Measurements from ENCODE around the gene INO80E. TPM values are rescaled to one million over a fixed set of nuclear protein-coding genes. Genes with fewer than 3 reads are reported as not detected.

Gene INO80E
- total and polyA plus RNA-seq, 8 donors, result 3.5 to 319 (median 52.3) TPM

DNA sequence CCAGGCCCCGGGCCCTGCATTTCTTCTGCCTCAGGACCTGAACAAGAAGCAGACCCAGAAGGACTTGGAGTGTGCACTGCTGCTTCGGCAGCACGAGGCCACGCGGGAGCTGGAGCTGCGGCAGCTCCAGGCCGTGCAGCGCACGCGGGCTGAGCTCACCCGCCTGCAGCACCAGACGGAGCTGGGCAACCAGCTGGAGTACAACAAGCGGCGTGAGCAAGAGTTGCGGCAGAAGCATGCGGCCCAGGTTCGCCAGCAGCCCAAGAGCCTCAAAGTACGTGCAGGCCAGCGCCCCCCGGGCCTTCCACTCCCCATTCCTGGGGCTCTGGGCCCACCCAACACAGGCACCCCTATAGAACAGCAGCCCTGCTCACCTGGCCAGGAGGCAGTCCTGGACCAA lies 9.8 kb upstream of the INO80E start:
- H3K27me3 ChIP-seq, result no peaks in the 10 kb centered on the region
- TF ChIP-seq POLR2AphosphoS5 (IDR thresholded peaks at IDR 0.05), result no peak
- no peak for TF ChIP-seq CTCF (IDR thresholded peaks at IDR 0.05)
- no peak for TF ChIP-seq POLR2A (IDR thresholded peaks at IDR 0.05)
- no peak for TF ChIP-seq EP300 (IDR thresholded peaks at IDR 0.05)
- WGBS, 5 donors, result 80 to 98% (median 94%) methylated on average over 10 to 20 of the region's 20 CpGs
- H3K36me3 ChIP-seq, result peaks cover 88 to 100% (median 100%) of the 10 kb centered on the region in 4 donors
- no peak overlapping the region for H3K4me3 ChIP-seq
- no peak overlapping the region for H3K27ac ChIP-seq
- intact Hi-C loops (cut with DNase I; ENCODE audit: low total_unique reads), result no loop called here
- no peaks in the 10 kb centered on the region for H3K9me3 ChIP-seq
- peaks cover 0 to 6% (median 0%) of the 10 kb centered on the region in 4 donors for H3K4me1 ChIP-seq
- no peak for DNase-seq

GRCh38 chr16:29986931-29987330 lies 9.1 kb upstream of the INO80E start:
- 88 to 100% (median 93%) methylated on average over 2 to 5 of the region's 5 CpGs for WGBS, 5 donors
- no peak overlapping the region for H3K27ac ChIP-seq
- H3K27me3 ChIP-seq, result no peaks in the 10 kb centered on the region
- intact Hi-C loops (cut with DNase I; ENCODE audit: low total_unique reads), result no loop called here
- TF ChIP-seq POLR2A (IDR thresholded peaks at IDR 0.05) (no peak), EP300 (IDR thresholded peaks at IDR 0.05) (no peak), POLR2AphosphoS5 (IDR thresholded peaks at IDR 0.05) (no peak), CTCF (IDR thresholded peaks at IDR 0.05) (no peak)
- H3K4me1 ChIP-seq, result peaks cover 0 to 6% (median 0%) of the 10 kb centered on the region in 4 donors
- H3K36me3 ChIP-seq, result peaks cover 87 to 100% (median 100%) of the 10 kb centered on the region in 4 donors
- no peaks in the 10 kb centered on the region for H3K9me3 ChIP-seq
- H3K4me3 ChIP-seq, result no peak overlapping the region
- DNase-seq, result no peak

DNA sequence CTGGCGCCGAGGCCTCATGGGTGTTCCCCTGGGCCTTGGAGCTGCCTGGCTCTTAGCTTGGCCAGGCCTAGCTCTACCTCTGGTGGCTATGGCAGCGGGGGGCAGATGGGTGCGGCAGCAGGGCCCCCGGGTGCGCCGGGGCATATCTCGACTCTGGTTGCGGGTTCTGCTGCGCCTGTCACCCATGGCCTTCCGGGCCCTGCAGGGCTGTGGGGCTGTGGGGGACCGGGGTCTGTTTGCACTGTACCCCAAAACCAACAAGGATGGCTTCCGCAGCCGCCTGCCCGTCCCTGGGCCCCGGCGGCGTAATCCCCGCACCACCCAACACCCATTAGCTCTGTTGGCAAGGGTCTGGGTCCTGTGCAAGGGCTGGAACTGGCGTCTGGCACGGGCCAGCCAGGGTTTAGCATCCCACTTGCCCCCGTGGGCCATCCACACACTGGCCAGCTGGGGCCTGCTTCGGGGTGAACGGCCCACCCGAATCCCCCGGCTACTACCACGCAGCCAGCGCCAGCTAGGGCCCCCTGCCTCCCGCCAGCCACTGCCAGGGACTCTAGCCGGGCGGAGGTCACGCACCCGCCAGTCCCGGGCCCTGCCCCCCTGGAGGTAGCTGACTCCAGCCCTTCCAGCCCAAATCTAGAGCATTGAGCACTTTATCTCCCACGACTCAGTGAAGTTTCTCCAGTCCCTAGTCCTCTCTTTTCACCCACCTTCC lies 8.5 kb upstream of the INO80E start:
- TF ChIP-seq CTCF (IDR thresholded peaks at IDR 0.05) (no peak), EP300 (IDR thresholded peaks at IDR 0.05) (no peak), POLR2A (IDR thresholded peaks at IDR 0.05) (no peak), POLR2AphosphoS5 (IDR thresholded peaks at IDR 0.05) (no peak)
- no peaks in the 10 kb centered on the region for H3K9me3 ChIP-seq

DNA sequence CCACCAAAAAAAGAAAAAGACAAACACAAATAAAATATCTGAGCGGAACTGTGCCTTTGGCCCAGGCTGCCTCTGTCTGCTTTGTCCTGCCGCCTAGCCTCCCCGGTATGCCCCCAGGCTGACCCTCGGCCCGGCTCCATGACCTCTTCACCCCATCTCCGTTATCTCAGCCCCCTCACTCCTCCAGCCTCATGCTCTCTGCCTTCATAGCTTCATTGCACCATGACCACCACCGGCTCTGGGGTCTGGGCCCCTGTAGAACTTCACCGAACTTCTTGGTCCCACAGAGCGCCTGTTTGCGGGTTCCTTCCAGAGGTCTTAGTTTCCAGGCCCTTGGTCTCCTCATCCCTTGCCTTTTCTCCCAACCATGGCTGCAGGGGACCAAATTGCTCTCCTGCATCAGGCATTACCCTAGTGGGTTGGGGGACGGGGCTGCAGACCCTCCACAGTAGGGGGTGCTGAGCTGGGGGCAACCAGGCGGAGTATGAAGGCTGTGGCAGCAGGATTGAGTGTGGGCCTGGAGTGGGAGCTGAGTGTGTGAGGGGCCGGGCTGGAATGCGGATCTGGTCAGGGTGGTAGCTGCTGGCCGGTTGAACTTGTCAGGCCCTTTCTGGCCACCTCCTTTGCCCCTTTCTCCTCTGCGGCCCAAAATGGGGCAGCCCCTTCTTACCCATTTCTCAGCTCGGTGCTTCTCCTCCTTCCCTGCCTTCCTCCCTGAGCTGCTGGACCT lies 7.5 kb upstream of the INO80E start:
- intact Hi-C loops (cut with DNase I; ENCODE audit: low total_unique reads), result no loop called here
- no peak for DNase-seq
- TF ChIP-seq EP300 (IDR thresholded peaks at IDR 0.05), result no peak
- TF ChIP-seq CTCF (IDR thresholded peaks at IDR 0.05), result no peak
- no peak for TF ChIP-seq POLR2AphosphoS5 (IDR thresholded peaks at IDR 0.05)
- no peak for TF ChIP-seq POLR2A (IDR thresholded peaks at IDR 0.05)
- Histone ChIP-seq H3K9me3 (no peaks in the 10 kb centered on the region), H3K27me3 (no peaks in the 10 kb centered on the region), H3K4me3 (no peak overlapping the region), H3K36me3 (peaks cover 86 to 100% (median 99%) of the 10 kb centered on the region in 4 donors), H3K4me1 (peaks cover 0 to 10% (median 0%) of the 10 kb centered on the region in 4 donors), H3K27ac (no peak overlapping the region)
- WGBS, 5 donors, result 81 to 87% (median 86%) methylated on average over 16 to 17 of the region's 17 CpGs

More for the DNA sequence above, 8.5 kb upstream of the INO80E start:
- no peaks in the 10 kb centered on the region for H3K27me3 ChIP-seq
- peaks cover 0 to 6% (median 0%) of the 10 kb centered on the region in 4 donors for H3K4me1 ChIP-seq
- intact Hi-C loops (cut with DNase I; ENCODE audit: low total_unique reads), result no loop called here
- no peak overlapping the region for H3K27ac ChIP-seq
- 86 to 96% (median 92%) methylated on average over 18 to 35 of the region's 35 CpGs for WGBS, 5 donors
- no peak for DNase-seq
- no peak overlapping the region for H3K4me3 ChIP-seq
- peaks cover 86 to 100% (median 99%) of the 10 kb centered on the region in 4 donors for H3K36me3 ChIP-seq

All from stomach (tissue), 9 donors.